Parathyroid adenoma (tissue), 2 donors: ENCODE results near the gene PRDM16.
A peak's percentile ranks its signal among the peaks of the same experiment; 100 is the strongest.

ENCODE experiments used
- H2AFZ ChIP-seq: fragments of 300-600 bp; sonication (generic); one replicate; pipeline ENCODE4 v1.7.0; 2017; ENCODE audit warnings: antibody characterized with exemption, mild to moderate bottlenecking
- H3K27ac ChIP-seq: fragments of 300-600 bp; sonication (generic); one replicate; pipeline ENCODE4 v1.7.0; 2017
- H3K27me3 ChIP-seq: fragments of 300-600 bp; sonication (generic); one replicate; pipeline ENCODE4 v1.7.0; 2017; ENCODE audit warnings: low read length; ENCODE audit not compliant: control insufficient read depth, insufficient read depth
- H3K36me3 ChIP-seq: fragments of 300-600 bp; sonication (generic); one replicate; pipeline ENCODE4 v1.7.0; 2017; ENCODE audit warnings: low read length; ENCODE audit not compliant: control insufficient read depth, insufficient read depth
- H3K4me1 ChIP-seq: fragments of 300-600 bp; sonication (generic); one replicate; pipeline ENCODE4 v1.7.0; 2017; ENCODE audit warnings: control low read depth
- H3K4me2 ChIP-seq: fragments of 300-600 bp; sonication (generic); one replicate; pipeline ENCODE4 v1.7.0; 2017; ENCODE audit warnings: low read length
- H3K4me3 ChIP-seq: fragments of 300-600 bp; sonication (generic); one replicate; pipeline ENCODE4 v1.7.0; 2017; ENCODE audit warnings: low read depth, low read length
- H3K79me2 ChIP-seq: fragments of 300-600 bp; sonication (generic); one replicate; pipeline ENCODE4 v1.7.0; 2017; ENCODE audit warnings: control low read depth
- H3K9ac ChIP-seq: fragments of 300-600 bp; sonication (generic); one replicate; pipeline ENCODE4 v1.7.0; 2017; ENCODE audit warnings: mild to moderate bottlenecking
- H3K9me3 ChIP-seq: fragments of 300-600 bp; sonication (generic); one replicate; pipeline ENCODE4 v1.7.0; 2017; ENCODE audit warnings: low read length; ENCODE audit not compliant: control insufficient read depth
- CTCF ChIP-seq: fragments of 300-600 bp; sonication (generic); IDR thresholded peaks from one replicate; pipeline ENCODE4 v1.7.0; 2017; ENCODE audit warnings: antibody characterized with exemption, mild to moderate bottlenecking
- donor health status: primary hyperparathyroidism.

The PRDM16 gene

DNA sequence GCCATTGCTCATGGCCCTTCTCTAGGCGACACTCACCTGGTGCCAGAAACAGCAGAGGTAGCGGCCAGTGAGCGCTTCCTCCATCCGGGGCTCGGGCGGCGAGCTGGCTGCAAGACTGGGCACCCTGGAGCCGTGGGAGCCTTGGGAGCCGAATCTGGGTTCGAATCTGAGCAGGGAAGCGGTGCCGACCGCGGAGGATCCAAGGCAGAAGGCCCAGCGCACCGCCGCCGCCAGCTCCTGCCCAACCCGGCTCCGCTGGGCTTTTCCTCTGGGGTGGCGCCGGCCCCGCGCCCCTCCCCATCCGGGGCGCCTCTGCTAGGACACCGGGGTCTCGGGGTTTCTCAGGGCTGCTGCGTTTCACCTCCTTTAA, 1.7 kb upstream of the PRDM16 start:
- Histone ChIP-seq H3K79me2 (no peaks in the 10 kb centered on the region), H3K27me3 (no peaks in the 10 kb centered on the region), H3K4me1 (no peaks in the 10 kb centered on the region), H3K27ac (no peak overlapping the region), H3K9ac (no peak overlapping the region), H3K4me3 (no peak overlapping the region), H2AFZ (no peak overlapping the region), H3K9me3 (no peaks in the 10 kb centered on the region), H3K36me3 (no peaks in the 10 kb centered on the region), H3K4me2 (no peak overlapping the region)
- no peak for TF ChIP-seq CTCF

DNA sequence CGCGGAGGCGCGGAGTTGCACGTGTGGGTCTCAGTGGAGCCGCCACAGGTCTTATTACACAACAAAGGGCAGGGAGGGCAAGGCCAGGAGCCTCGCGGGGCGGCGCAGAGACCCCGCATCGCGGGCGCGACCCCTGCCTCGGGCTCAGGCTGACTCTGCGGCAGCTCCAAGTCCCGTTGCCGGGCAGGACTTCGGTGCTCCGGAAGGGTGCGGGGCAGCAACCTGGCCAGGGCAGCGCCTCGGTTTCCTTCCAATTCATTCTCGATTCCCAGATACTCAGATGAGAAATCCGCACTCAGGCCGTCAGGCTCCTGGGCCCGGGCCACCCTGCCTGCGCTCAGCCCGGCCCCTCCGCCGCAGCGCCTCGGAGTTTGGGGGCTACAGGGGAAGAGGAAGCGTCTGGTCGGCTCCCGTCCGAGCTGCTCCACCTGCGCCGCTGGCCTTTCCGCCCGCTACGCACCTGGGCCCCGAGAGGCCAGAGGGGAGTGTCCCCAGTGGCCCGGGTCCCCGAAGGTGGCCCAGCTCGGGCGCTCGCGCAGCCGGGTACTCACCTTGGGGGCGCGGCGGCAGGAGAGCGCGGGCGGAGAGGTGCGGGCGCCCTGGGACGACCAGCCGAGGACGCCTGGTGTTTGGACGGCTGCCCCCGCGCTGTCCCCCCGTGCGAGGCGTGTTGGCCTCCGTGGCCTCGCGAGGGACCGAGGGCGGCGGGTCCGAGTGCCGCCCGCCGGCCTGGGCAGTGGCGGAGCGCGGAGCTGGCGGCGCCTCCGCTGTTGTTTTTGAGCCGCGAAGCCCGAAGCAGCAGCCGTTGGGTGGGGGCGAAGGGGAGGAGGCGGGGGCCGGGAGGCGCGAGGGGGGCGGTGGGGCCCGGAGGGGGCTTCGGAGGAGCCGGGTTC, 1.1 kb upstream of the PRDM16 start:
- H3K4me1 ChIP-seq: no peaks in the 10 kb centered on the region
- H3K79me2 ChIP-seq: no peaks in the 10 kb centered on the region
- H3K9me3 ChIP-seq: no peaks in the 10 kb centered on the region
- no peak overlapping the region for H3K27ac ChIP-seq
- no peaks in the 10 kb centered on the region for H3K36me3 ChIP-seq
- TF ChIP-seq CTCF: no peak
- peak overlapping the region; percentile 55 for H3K4me3 ChIP-seq
- no peak overlapping the region for H3K9ac ChIP-seq
- no peaks in the 10 kb centered on the region for H3K27me3 ChIP-seq
- peak overlapping the region; percentile 86 for H3K4me2 ChIP-seq
- no peak overlapping the region for H2AFZ ChIP-seq

DNA sequence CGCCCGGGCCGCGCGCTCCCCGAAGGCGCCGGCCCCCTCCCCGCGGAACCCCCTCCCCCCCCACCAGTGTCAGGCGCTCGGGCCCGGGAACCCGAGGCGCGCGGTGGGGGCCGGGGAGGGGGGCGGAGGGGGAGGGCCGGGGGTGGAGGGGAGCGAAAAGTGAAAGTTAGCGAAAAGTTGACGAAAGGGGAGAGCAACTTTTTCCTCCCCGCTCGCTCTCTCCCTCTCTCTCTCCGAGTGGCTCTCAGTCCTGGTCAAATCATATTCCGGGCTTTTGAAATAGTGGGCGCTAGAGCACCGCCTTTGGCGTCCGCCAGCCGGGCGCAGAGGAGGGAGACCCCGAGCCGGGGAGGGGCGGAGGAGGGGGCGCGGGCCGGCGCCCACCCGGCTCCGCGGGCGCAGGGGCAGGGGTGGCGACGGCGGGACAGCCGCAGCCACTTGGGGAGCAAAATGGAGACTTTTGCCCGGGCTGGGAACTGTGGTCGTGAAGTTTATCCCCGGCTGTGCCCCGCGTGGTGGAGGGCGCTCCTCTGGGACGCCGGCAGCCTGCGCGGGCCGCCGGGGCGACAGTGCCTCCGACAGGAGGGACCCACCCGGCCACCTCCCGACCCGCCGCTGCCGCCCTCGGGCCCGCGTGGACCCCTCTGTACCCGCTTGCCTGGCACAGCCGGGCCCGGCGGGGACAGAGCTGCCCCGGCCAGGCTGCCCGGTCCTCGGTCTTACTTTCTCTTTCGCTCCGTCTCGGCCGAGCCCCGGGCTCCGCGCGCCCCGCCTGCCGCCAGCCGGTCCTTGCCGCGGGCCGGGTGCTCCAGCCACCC, 697 bp downstream of the PRDM16 start:
- peak overlapping the region; percentile 28 for H2AFZ ChIP-seq
- no peaks in the 10 kb centered on the region for H3K9me3 ChIP-seq
- H3K27ac ChIP-seq: no peak overlapping the region
- peak overlapping the region; percentile 67 for H3K4me3 ChIP-seq
- H3K27me3 ChIP-seq: no peaks in the 10 kb centered on the region
- H3K9ac ChIP-seq: no peak overlapping the region
- H3K4me1 ChIP-seq: no peaks in the 10 kb centered on the region
- H3K79me2 ChIP-seq: no peaks in the 10 kb centered on the region
- TF ChIP-seq CTCF: no peak
- no peaks in the 10 kb centered on the region for H3K36me3 ChIP-seq
- peak overlapping the region; percentile 78 for H3K4me2 ChIP-seq

- H3K27ac ChIP-seq: no peak overlapping the region
- peak overlapping the region; percentile 44 for H3K4me2 ChIP-seq
- no peak overlapping the region for H3K9ac ChIP-seq
- no peaks in the 10 kb centered on the region for H3K79me2 ChIP-seq
- no peaks in the 10 kb centered on the region for H3K4me1 ChIP-seq
- H3K36me3 ChIP-seq: no peaks in the 10 kb centered on the region
- H2AFZ ChIP-seq: no peak overlapping the region
- no peak for TF ChIP-seq CTCF
- H3K4me3 ChIP-seq: peak overlapping the region; percentile 23
- H3K27me3 ChIP-seq: no peaks in the 10 kb centered on the region
- no peaks in the 10 kb centered on the region for H3K9me3 ChIP-seq
These were observed 1.3 kb downstream of the PRDM16 start for GRCh38 chr1:3070309-3070643.
